Ectodermal cell (in vitro differentiated cells): Measurements from ENCODE around the gene TK1.
"Not testable (repeated sequence)": the region's sequence is repeated elsewhere in the genome, so short reads cannot be mapped to it uniquely, and the experiment has no call there.

Source experiments
- H3K27ac ChIP-seq: 2 replicates; pipeline ENCODE4 v1.7.0; 2013; ENCODE audit warnings: mild to moderate bottlenecking, low read depth, low read length; ENCODE audit not compliant: insufficient read depth, poor library complexity, severe bottlenecking
- H3K27me3 ChIP-seq: 2 replicates; pipeline ENCODE4 v1.7.0; 2013; ENCODE audit warnings: mild to moderate bottlenecking, low read length; ENCODE audit not compliant: insufficient read depth, control insufficient read depth, poor library complexity, severe bottlenecking
- H3K36me3 ChIP-seq: one replicate; pipeline ENCODE4 v1.7.0; 2013; ENCODE audit warnings: low read length; ENCODE audit not compliant: control insufficient read depth, insufficient read depth
- H3K4me1 ChIP-seq: one replicate; pipeline ENCODE4 v1.7.0; 2013; ENCODE audit warnings: low read length; ENCODE audit not compliant: control insufficient read depth, insufficient read depth
- H3K4me3 ChIP-seq: 2 replicates; pipeline ENCODE4 v1.7.0; 2013; ENCODE audit warnings: low read depth, low read length, control low read depth; ENCODE audit not compliant: insufficient read depth
- H3K9me3 ChIP-seq: 2 replicates; pipeline ENCODE4 v1.7.0; 2013; ENCODE audit warnings: mild to moderate bottlenecking, low read length, moderate library complexity; ENCODE audit not compliant: control insufficient read depth
- WGBS, 2 experiments: methylation state at CpG; one replicate each; pipeline ENCODE4 v1.1.7; 2013; ENCODE audit warnings: missing lambda C conversion rate in 2 of 2; 5-methylcytosine and 5-hydroxymethylcytosine counted together

TK1 gene

DNA sequence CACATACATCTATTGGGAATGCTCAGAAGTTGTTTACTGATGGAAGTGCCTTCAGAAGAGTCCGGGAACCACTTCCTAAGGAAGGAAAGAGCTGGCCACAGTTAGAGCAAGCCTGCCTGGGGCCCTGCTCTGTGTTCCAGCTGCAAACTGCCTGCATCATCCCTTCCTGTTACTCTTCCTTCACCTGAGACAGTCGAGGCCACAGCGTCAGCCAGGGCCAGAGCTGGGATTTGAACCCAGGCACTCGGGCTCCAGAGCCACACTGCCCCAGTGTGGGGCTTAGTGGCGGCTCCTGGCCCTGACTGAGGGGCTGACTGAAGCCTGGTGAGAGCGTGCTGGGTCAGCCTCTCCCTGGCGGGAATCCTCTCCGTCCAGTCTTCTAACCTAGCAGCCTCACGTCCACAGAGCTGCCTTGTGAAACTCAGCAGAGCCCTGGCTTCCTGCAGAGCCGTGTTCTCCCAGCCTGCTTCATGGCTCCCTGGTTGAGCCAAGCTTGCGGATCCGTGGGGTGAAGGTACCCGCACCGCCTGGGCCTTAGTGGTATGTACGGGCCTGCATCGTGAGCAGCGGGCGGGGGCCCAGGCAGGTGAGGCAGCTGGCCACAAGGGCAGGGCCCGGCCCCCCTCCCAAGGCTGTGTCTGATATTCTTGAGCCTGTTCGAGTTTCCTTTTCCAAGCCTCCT, 45.3 kb downstream of the TK1 start:
- Histone ChIP-seq H3K9me3 (no peaks in the 10 kb centered on the region), H3K27ac (no peak overlapping the region), H3K4me3 (no peak overlapping the region), H3K4me1 (no peaks in the 10 kb centered on the region), H3K27me3 (no peaks in the 10 kb centered on the region), H3K36me3 (no peaks in the 10 kb centered on the region)
- 90 to 91% methylated on average over 20 of the region's 20 CpGs for whole genome bisulfite sequencing, 2 experiments

DNA sequence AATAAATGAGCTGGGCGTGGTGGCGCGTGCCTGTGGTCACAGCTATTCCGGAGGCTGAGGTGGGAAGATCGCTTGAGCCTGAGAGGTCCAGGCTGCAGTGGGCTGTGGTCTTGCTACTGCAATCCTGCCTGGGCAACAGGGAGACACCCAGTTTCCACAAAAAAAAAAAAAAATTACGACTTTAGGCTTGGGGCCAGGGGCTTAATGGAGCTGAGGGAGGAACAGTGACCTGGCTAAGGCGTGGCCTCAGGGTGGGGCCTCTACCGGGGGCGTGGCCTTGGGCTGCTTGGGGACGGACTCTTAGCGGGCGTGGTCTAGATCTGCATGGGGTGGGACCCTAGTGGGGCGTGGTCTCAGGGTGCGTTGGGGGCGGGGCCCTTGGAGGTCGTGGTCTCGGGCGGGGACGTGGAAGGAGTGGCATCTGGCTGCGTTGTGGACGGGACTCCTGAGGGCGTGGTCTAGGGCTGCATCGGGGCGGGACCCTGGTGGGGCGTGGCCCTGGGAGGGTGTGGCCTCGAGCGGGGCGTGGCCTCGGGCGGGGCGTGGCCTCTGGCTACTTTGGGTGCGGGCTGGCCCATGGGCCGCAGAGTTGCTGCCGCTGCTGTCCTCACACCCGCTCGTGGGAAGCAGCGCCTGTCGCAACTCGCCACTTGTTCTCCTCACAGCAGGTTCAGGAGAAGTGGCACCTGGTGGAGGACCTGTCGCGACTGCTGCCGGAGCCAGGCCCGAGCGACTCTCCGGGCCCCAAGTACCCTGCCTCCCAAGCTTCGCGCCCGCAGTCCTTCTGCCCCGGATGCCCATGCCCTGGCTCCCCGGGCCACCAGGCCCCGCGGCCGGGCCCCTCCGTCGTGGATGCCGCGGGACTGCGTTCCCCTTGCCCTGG, 46.4 kb downstream of the TK1 start:
- Histone ChIP-seq H3K4me3 (no peak overlapping the region), H3K27ac (no peak overlapping the region), H3K9me3 (no peaks in the 10 kb centered on the region), H3K36me3 (no peaks in the 10 kb centered on the region), H3K4me1 (no peaks in the 10 kb centered on the region), H3K27me3 (no peaks in the 10 kb centered on the region)
- WGBS, 2 experiments: 43 to 44% methylated on average over 58 of the region's 58 CpGs

DNA sequence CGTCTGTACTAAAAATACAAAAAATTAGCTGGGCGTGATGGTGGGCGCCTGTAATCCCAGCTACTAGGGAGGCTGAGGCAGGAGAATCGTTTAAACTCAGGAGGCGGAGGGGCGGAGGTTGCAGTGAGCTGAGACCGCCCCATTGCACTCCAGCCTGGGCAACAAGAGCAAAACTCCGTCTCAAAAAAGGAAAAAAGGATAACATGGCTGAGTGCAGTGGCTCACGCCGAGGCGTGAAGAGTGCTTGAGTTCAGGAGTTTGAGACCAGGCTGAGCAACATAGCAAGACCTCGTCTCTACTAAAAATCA, 47.0 kb downstream of the TK1 start:
- H3K27ac ChIP-seq, H3K27me3 ChIP-seq, H3K36me3 ChIP-seq, H3K4me3 ChIP-seq, H3K4me1 ChIP-seq, H3K9me3 ChIP-seq: not testable (repeated sequence)
- 92% methylated on average over 12 of the region's 12 CpGs for WGBS, 2 experiments

DNA sequence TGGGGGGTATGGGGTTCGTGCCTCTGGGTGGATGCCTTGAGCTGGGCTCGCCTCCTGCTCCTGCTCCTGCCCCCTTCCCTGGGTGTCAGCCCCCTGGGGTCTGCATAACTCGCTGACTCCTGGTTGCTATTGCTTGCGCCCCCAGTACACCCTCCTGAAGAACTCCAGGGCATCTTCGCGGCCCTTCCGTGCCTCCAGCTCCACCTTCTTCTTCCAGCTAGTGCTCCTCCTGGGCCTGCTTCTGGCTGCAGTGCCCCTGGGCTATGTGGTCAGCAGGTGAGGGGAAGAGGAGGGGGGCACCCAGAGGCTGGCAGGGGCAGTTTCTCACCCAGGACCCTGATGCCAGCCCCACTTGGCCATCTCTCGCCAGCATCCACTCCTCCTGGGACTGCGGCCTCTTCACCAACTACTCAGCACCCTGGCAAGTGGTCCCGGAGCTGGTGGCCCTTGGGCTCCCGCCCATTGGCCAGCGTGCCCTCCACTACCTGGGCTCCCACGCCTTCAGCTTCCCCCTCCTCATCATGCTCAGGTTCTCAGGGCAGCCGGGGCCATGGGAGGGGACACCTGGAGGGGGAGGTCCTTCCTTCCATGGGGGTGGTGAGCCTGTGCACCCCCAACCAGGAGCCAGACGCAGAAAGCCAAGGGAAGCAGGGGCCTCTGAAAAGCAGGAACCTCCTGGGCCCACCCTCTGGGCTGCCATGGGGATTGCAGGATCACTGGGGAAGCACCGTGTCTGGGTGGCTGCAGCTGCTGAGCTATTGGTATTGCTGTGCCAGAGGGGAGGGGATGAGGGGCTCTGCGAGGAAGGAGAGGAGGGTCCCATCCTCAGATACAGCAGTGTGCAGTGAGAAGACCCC, 48.4 kb downstream of the TK1 start:
- Histone ChIP-seq H3K36me3 (no peaks in the 10 kb centered on the region), H3K9me3 (no peaks in the 10 kb centered on the region)
- 81 to 86% methylated on average over 16 to 17 of the region's 17 CpGs for WGBS, 2 experiments

DNA sequence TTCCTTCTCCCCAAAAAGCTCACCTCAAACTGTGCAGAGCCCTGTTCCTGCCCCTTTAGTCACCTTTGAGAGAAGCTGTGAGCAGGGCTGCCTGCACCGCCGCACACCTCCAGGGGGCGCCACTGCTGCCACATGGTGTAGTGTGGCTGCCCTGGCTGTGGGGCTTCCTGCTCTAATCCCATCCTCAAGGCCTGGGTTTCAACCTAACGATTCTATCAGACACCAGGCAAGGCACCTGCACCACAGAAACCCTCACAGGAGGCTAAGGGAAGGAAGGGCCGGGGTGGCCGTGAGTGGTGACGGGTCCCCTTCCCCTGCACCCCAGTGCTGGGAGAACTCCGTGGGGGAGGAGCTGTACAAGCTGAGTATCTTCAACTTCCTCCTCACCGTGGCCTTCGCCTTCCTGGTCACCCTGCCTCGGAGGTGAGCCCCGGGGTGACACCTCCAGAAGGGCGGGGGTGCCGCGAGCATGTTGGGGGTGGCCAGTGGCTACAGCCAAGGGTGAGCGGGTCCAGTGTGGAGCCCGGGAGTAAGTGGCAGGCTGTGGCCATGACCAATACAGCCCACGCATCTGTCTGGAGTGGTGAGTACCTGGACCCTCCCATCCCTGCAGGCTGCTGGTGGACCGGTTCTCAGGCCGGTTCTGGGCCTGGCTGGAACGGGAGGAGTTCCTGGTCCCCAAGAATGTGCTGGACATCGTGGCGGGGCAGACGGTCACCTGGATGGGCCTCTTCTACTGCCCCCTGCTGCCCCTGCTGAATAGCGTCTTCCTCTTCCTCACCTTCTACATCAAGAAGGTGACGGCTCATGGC, 49.3 kb downstream of the TK1 start:
- H3K4me1 ChIP-seq: no peaks in the 10 kb centered on the region
- H3K27ac ChIP-seq: no peak overlapping the region
- WGBS, 2 experiments: 81 to 83% methylated on average over 26 of the region's 26 CpGs
- no peaks in the 10 kb centered on the region for H3K36me3 ChIP-seq
- no peaks in the 10 kb centered on the region for H3K9me3 ChIP-seq
- H3K27me3 ChIP-seq: peaks cover 17% of the 10 kb centered on the region
- H3K4me3 ChIP-seq: no peak overlapping the region

More for the DNA sequence above, 48.4 kb downstream of the TK1 start:
- peaks cover 9% of the 10 kb centered on the region for H3K27me3 ChIP-seq
- H3K27ac ChIP-seq: no peak overlapping the region
- no peaks in the 10 kb centered on the region for H3K4me1 ChIP-seq
- H3K4me3 ChIP-seq: no peak overlapping the region

DNA sequence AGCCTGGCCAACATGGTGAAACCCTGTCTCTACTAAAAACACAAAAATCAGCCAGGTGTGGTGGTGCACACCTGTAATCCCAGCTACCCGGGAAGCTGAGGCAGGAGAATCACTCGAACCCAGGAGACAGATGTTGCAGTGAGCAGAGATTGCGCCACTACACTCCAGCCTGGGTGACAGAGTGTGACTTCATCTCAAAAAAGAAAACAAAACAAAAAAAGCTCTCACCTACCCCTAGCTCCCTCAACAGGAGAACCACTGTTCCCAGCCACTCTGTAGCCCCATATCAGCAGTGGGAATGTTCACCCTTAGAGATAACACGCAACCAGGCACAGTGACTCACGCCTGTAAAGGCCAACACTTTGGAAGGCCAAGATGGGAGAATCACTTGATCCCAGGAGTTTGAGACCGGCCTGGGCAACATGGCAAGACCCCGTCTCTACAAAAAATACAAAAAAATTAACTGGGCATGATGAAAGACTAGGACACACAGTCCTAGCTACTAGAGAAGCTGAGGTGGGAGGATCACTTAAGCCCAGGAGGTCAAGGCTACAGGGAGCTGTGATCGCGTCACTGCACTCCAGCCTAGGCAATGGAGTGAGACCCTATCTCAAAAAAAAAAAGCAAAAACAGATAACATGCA, 50.9 kb downstream of the TK1 start:
- 93 to 95% methylated on average over 9 of the region's 9 CpGs for WGBS, 2 experiments
- Histone ChIP-seq H3K36me3 (no peaks in the 10 kb centered on the region), H3K4me3 (no peak overlapping the region), H3K27me3 (peaks cover 33% of the 10 kb centered on the region), H3K4me1 (no peaks in the 10 kb centered on the region), H3K9me3 (no peaks in the 10 kb centered on the region), H3K27ac (no peak overlapping the region)

DNA sequence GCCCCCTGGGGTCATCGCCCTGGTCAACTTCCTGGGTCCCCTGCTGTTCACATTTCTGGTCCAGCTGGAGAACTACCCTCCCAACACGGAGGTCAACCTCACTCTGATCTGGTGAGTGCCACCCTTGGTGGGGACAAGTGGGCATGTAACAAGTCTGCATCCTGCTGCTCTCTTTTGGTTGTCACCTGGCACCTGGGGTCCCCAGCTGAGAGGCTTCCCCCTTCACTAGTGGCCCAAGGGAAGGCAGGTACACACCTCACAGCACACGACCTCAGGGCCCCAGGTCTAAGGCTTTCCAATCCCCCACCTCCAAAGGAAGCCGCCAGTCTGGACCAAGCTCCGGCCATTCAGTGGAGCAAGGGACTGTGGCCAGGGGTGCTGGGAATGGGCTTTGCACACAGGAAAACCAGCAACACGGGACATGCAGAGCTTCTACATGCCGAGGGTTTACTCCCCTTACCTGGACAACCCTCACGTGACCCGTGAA, 51.9 kb downstream of the TK1 start:
- no peaks in the 10 kb centered on the region for H3K4me1 ChIP-seq
- H3K36me3 ChIP-seq: no peaks in the 10 kb centered on the region
- H3K4me3 ChIP-seq: no peak overlapping the region
- peaks cover 44% of the 10 kb centered on the region for H3K27me3 ChIP-seq
- no peaks in the 10 kb centered on the region for H3K9me3 ChIP-seq
- no peak overlapping the region for H3K27ac ChIP-seq
- WGBS, 2 experiments: 81 to 82% methylated on average over 9 of the region's 9 CpGs

DNA sequence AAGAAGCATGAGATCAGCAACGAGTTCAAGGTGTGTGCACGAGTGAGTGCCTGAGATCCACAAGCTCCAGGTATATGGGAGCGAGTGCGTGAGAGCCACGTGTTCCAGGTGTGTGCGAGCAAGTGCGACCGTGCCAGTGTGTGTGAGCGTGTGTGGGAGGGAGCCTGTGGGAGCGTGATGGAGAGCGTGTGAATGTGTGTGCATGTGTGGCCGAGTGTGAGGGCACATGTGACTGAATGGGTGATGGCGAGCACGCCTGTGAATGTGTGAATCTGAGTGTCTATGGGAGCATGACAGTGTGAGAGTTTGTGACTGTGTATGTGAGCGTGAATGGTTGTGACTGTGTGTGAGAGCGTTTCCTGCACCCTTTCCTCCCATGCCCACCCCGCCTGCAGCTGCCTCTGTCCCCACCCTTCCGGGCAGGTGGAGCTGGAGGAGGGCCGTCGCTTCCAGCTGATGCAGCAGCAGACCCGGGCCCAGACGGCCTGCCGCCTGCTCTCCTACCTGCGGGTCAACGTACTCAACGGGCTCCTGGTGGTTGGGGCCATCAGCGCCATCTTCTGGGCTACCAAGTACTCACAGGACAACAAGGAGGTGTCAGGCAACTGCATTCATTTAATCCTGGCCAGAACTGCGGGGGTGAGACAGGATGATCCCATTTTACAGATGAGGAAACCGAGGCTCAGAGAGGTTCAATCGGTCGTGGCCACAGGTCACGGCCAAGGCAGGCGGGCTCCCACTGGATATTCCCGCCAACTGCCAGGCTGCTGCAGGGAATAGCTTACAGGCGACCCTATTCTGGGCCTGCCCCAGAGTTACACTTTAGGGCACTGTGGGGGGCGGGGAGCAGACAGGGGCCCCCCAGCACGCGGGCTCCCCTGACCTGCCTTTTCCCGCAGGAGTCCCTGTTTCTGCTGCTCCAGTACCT, 52.6 kb downstream of the TK1 start:
- Histone ChIP-seq H3K27me3 (peaks cover 51% of the 10 kb centered on the region), H3K27ac (no peak overlapping the region), H3K36me3 (no peaks in the 10 kb centered on the region), H3K9me3 (no peaks in the 10 kb centered on the region), H3K4me3 (no peak overlapping the region), H3K4me1 (no peaks in the 10 kb centered on the region)
- WGBS, 2 experiments: 56 to 58% methylated on average over 39 of the region's 39 CpGs
